K562 (cell line): ENCODE results near the gene SLC5A12.

Source experiments
- ARHGAP35 ChIP-seq: fragments of 450-650 bp; IDR thresholded peaks from 2 replicates; pipeline ENCODE4 v1.6.1; 2018; ENCODE audit not compliant: partially characterized antibody
- CTCF ChIP-seq, 3 experiments: IDR thresholded peaks in 2 of 3; conservative IDR thresholded peaks in 1 of 3; 2 replicates each; pipeline ENCODE4 v1.5.1; 2011 to 2012; ENCODE audit warnings: low read length in 3 of 3, mild to moderate bottlenecking in 3 of 3, control low read depth in 2 of 3, improper control_type of control experiment in 1 of 3, inconsistent platforms in 1 of 3, low read depth in 1 of 3, mixed read lengths in 1 of 3, moderate library complexity in 1 of 3; ENCODE audit not compliant: insufficient read depth in 2 of 3
- IRF1 ChIP-seq: sonication (generic); formaldehyde crosslinking; IDR thresholded peaks from 2 replicates; pipeline ENCODE4 v1.8.0; 2022; ENCODE audit warnings: missing genetic modification reagents, mild to moderate bottlenecking, borderline replicate concordance
- SRSF3 ChIP-seq: fragments of 200-400 bp; formaldehyde crosslinking; IDR thresholded peaks from 2 replicates; pipeline ENCODE4 v1.6.1; 2016; ENCODE audit warnings: mild to moderate bottlenecking, low read length, moderate library complexity; ENCODE audit not compliant: insufficient read depth
- TAF1 ChIP-seq: IDR thresholded peaks from 2 replicates; pipeline ENCODE4 v1.6.1; 2011; ENCODE audit warnings: mild to moderate bottlenecking, low read length, moderate library complexity; ENCODE audit not compliant: insufficient read depth, control insufficient read depth, severe bottlenecking; ENCODE audit errors: extremely low read depth
- U2AF2 ChIP-seq: fragments of 200-400 bp; formaldehyde crosslinking; optimal IDR thresholded peaks from 2 replicates; pipeline ENCODE3; 2017; ENCODE audit warnings: low read depth, mild to moderate bottlenecking, low read length
- XRCC4 ChIP-seq: IDR thresholded peaks from one replicate; pipeline ENCODE4 v1.6.1; 2011; ENCODE audit not compliant: insufficient read depth, insufficient read length; ENCODE audit errors: extremely low read depth
- XRCC5 ChIP-seq: fragments of 200-400 bp; formaldehyde crosslinking; IDR thresholded peaks from 2 replicates; pipeline ENCODE4 v1.6.1; 2017; ENCODE audit warnings: low read depth, mild to moderate bottlenecking, low read length
- ZSCAN29 ChIP-seq: fragments of 450-650 bp; IDR thresholded peaks from 2 replicates; pipeline ENCODE4 v1.6.1; 2017

GRCh38 chr11:26765323-26765722 lies 43.5 kb upstream of the SLC5A12 start:
- TF ChIP-seq TAF1: no peak
- no peak for TF ChIP-seq ZSCAN29
- TF ChIP-seq ARHGAP35: no peak
- TF ChIP-seq CTCF (IDR thresholded peaks at IDR 0.05 in 2 of 3, conservative IDR thresholded peaks at IDR 0.05 in 1 of 3; ENCODE audit: insufficient read depth in 2 of 3, low read depth in 1 of 3, low read length in 3 of 3): no peak
- no peak for TF ChIP-seq IRF1 (CRISPR knock-in tag)
- TF ChIP-seq U2AF2: no peak
- no peak for TF ChIP-seq XRCC4
- no peak for TF ChIP-seq SRSF3
- TF ChIP-seq XRCC5: no peak
